Glomerular visceral epithelial cell (primary cell): Measurements from ENCODE around the gene KCNMA1.

Experiments used
- DNase-seq: peaks from one replicate; pipeline ENCODE4 v3.0.0-alpha.2; 2016; ENCODE audit errors: extremely low spot score

Gene KCNMA1

DNA sequence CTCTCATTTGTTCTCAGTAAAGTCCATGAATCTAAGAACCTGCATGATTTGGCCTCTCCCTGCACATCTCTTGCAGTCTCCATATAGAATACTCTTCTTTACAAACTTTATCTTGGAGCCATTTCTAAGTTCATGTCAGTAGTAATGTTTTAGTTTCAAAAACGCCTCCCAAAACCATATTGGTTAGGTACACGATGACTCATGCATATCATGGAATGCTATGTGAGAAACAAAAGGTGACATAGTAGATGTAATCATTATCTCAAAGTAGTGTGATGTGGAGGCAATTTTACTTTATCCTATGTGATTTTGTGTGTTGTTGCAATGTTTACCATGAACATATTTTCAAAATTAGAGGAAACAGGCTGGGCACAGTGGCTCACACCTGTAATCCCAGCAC lies 520.7 kb downstream of the KCNMA1 start:
- peak; percentile 21 for DNase-seq

DNA sequence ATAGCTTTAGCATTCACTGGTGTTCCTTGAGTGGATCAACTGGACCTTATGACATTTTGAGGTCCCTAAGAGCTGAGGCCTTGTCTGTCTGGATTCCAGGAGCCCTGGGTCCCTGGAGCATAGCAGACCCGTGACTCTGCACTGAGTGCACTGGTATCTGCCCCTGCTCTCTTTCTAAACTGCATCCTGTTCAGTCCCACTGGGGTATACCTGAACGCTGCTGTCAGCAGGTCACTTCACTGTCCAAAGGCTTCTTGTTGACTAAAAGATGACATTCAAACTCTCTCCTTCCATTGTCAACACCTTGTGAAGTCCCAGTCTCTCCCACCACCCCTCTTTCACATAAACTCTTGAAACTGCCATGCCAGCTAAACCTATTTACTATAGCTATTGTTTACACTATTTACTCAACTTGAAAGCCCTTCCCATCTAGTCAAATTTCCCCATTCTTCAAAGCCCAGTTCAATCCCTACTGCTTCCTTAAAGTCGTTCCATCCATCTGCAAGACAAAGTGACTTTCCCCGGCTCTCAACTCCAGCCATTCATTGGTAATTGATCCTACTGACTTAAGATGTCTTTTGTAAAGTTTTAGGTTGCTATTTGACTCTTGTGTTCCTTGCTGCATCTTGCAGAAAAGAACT lies 523.3 kb downstream of the KCNMA1 start:
- no peak for DNase-seq

DNA sequence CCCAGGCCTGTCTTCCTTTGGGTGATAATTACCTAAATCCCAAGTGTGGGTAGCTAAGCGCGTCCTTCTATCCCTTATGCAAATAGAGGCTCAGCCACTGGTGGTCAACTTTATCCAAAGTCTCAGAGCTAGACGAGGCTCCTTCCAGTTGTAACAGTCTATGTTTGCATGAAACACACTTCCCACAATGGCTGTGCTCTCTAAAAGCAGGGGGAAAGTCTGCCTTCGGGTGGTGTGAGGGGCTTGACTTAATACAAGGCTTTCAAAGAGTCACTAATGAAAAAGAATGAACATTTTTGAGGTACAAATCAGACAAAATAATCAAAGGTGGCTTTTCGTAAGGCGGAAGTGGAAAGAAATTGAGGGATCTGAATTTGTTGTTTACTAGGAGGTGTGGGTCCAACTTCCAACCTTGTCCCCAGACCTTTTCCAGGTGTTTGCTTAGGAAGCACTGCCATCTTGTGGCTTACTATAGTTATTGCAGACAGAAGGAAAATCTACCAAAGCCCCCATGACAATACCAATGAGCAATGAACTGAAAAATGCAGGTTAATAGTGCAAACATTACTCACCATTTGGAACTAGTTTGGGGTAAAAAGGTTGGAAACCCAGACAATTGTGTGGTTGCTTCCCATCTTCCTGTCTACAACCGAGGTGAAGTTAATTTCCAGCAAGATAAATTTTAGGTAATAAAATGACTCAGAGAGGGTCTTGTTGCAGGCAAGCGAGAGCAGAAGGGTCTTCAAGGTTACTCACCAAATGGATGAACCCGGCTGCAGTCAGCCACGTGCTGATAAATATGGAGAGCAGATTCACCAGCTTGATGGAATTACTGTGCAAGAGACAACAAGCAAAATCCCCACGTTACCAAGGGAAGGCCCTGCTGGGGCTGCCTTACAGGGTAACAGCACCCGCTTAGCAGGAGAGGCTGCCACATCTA lies 525.7 kb downstream of the KCNMA1 start:
- DNase-seq = peak; percentile 84

DNA sequence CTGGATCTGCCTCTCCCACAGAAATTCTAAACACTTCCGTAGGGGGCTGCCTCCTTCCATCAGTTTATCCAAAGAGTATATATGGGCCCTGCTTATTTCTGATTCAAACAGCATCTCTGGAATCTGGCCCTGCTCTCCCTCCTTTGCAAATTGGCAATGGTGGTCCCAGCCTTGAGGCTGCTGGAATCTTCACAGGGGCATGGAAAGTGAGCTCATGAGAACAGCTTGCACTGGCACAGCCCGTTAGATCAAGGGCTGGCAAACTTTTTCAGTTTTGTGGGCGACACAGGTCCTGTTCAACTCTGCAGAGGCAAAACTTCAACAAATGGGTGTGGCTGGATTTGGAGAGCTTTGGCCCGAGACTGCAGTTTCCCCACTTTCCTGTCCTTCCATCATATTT lies 526.9 kb downstream of the KCNMA1 start:
- DNase-seq = no peak

DNA sequence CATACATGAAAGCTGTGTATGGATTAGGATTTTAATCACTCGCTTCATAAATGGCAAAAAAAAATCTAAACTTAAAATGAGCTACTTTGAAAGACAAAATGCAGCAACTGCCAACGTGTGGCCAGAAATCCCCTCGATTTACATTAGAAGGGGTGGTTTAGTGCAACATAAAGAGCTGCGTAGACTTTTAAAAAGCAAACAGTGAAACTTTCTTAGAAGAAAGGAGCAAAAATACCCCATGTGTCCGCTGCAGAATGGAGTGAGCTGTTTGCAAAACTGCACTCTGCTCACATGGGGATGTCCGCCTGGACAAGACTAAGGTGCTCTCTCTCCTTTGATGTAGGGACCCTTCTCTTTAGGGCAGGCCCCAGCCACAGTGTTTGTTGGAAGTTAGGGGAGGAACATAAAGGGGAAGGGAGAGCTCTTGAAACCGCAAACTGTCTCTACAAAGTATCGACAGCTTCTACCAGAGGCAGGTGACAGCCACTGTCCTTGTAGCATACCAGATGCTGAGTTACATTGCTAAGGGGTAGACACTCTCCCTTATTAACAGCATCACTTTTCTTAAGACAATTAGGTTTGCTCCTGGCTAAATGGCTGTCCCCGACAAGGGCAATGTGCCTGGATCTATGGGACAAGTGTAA lies 528.1 kb downstream of the KCNMA1 start:
- no peak for DNase-seq

DNA sequence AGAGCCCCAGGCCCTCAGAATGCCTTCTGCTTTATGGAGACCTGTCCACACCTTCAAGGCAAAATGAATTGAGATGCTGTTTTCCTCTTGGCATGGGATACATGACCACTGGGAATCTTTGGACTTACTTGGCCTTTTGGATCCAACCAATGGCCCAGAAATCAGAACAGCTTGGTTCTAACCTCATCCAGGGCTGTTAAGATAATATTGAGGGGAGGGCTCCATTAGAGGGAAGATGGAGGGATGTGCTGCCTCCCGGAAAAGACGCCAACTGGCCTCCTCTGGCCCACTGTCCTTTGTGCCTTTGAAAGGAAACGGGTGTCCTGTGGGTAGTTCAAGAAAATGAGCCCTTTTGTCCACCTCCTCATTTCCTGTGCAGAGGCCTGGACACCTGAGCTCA lies 530.9 kb downstream of the KCNMA1 start:
- no peak for DNase-seq

DNA sequence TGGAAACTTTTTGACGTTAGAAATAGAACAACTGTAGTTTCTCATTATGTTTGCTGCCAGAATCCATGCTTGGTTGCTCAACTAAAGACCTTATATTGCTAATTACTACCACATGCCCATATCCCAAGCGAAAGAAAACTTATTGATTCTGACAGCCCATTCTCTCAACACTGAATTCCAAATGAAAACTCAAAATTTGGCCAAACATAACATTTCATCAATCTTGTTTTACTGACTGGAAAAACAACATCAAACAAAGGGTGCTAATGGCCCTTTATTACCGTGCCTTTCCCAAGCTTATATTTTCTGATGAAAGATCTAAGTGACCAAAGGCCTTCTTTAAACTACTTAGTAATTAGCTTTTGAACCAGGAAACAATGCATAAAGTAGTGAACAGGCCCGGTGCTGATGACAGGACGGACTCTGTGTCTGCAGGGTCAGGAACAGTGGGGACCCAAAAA lies 531.8 kb downstream of the KCNMA1 start:
- no peak for DNase-seq

DNA sequence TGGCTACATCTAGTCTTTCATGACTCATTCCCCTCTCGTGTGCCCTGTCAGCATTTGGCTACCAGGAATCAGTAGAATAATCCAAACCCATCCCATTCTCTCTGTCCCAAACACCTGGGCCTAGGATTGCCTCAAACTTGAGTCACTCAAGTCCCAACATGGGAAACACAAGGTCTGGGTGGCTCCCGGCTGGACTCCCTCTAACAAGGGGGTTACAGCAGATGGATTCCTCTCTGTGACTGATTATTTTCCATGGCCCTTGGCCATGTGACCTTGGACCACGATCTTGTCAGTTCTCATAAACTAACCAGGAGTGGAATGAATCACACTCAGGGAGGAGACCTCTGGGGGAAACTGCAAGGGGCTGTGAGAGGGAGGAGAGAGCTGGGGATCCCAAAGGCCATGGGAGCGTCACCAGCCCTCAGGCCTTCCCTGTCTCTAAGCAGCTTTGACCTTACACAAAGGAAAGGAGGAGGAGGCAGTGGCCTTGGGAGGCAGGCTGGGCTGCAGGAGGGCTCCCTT lies 533.1 kb downstream of the KCNMA1 start:
- peak; percentile 51 for DNase-seq

DNA sequence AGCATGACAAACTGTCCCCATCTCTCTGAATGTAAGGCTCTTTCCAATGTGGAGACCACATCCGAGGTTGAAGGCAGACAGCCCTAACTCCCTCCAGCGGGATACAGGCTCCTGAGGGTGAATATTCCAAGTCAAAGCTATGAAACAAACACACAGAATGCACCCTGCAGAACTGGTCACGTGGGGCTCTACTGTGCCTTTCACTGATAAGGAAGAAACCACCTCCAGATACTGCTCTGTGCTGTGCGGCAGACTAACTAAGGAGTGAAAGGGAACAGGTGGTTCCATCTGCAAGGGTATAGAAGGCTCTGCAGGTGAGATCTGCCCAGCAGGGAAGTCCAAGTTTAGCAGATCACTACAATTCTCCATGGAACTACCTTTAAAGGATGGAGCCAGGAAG lies 534.4 kb downstream of the KCNMA1 start:
- no peak for DNase-seq

DNA sequence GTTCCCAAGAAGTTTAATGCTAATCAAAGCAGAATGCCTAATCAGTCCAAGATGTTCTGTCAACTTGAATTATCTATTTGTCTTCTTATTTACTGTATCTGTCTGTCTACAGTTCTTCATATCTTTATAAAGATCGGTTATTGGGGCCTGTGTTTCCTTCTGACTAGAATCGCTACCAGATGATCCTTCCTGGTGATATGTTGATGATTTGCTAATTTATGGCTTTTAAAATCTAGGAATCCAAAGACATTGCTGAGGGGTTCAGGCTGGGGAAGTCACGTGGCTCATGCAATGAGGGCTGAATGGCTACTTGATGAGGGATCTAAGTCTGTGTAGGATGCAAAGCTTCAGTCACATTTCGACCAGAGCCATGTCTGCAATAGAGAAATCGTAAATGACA lies 536.3 kb downstream of the KCNMA1 start:
- no peak for DNase-seq

DNA sequence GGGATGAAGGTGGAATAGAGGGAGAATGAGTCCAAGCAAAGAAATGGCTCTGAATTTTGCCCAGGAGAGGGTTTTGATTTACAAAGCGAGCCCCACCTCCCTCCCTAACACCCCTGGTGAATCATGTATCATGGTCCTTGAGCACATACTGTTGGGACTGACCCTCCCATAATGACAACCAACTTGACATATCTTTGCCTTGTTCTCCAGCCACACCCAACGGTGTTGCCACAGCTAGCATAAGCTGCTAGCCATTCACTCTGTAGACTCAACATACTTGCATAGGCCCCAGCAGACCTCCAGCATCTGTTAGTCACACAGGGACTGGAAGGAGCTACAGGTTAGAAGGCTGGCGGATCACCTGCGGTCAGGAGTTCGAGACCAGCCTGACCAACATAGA lies 538.5 kb downstream of the KCNMA1 start:
- no peak for DNase-seq

DNA sequence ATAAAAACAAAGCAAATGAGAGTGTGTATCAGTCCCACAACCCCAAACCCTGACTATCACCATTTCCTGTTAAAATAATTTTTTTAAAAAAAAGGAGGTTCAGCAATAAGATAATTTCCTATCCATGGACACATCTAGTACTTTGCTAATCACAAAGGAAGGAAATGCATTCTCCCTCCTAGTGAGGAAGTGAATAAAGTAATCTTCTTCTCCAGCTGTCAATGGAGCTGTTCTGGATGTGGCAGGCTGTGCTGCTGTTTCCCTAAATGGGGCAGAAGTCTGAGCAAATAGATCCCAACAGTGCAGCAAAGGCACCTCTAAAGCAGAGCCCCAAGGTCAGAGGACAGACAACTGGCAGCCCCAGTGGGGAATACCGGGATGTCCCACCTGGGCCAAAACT lies 540.0 kb downstream of the KCNMA1 start:
- DNase-seq = no peak

DNA sequence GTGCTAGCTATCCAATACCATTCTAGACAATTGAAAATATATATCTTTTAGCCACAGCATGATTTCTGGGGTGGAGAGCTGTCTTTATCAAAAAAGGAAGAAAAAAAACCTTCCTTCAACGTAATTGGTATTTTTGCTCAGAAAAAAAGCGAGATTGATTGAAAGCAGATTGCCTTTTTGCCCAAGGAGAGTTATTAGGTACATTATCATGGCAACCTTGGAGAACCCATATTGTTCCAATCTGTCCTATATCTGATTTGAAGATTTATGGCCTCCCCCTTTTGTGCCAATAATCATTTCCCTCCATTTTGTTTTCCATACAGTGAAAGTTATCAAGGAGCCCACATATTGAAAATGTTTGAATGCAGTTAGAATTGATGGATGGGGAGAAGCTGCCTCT lies 544.5 kb downstream of the KCNMA1 start:
- no peak for DNase-seq

DNA sequence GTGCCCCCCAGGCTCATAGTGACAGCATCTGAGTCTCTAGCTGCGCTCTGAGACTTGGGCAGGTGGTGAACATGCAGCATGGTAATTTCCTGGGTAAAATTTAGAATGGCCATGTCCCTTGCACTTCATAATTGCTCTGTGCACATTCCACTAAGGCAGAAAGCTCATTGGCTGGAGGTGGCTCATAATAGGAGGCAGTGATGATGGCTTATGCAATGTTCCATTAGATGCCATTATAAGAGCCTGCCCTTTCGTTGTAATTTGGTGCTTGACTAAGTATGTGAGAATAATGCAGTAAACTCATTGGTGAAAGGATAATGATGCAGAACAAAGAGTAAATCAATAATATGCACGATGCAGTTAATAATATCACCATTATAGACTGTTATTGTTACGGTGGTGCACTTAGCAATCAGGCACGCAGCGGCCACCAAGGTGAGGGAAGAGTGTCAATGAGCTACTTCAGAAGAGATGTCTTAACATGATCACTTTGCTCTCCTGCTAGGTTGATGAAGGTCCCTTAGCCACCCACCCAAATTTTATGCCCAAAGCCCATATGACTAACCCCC lies 545.9 kb downstream of the KCNMA1 start:
- DNase-seq = no peak

DNA sequence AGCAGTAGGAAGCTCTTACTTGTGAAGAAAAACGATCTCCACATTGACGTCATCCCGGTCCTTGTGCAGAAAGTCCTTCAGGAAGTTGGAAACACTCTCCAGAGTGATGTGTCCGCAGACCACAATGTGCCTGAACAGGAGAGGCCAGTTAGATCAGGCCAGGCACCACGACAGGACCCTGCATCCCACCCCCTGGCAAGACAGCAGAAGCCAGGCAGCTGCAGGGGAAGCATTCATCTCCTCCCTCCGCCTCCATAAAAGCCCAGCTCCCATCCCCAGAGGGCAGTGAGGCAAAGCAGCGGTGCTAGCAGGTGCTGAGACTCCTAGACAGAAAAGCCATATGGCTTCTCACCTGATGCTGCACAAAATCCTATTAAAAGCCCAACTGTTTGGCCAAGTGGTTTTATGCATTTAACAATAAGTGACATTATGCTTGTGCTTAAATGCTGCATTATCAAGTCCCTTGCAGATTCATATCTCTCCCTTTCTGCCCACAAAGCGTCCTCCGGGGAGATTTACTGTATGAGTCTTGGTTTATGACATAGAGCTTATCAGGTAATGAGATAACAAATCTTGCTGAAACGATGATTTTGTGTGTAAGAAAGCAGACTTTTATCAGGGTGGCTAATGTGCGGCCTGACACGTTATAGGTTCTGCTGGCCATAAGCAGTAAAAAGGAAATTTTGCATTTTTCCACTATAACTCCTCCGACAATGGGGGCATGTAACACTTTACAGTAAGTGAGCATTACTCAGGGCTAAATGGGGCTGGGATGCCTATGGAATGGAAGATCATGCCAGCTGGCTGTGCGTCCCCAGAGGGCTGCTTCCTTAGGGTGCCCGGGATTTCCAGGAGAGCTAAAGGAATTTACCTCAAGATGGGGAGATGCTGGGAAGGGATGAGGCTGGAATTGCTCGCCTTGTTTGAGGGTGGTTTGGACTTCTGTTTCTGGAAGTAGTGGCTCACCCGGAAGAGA lies 546.9 kb downstream of the KCNMA1 start:
- DNase-seq = no peak

DNA sequence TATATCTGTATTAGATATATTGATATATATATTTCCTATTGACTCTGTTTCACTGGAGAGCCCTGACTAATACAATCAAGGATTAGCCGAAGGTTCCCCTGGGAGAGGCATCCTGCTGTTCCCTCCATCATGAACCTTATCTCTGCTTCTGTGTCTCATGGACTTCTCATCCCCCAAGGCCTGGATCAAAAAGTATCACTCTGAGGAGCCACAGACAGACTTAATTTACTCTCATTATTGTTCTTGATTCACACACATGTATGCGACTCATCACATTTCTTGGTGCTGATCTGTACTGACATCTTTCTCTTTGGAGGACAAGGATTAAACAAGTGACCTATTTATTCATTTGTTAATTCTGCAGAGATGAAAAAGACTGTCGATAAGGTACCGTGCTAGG lies 550.2 kb downstream of the KCNMA1 start:
- no peak for DNase-seq

DNA sequence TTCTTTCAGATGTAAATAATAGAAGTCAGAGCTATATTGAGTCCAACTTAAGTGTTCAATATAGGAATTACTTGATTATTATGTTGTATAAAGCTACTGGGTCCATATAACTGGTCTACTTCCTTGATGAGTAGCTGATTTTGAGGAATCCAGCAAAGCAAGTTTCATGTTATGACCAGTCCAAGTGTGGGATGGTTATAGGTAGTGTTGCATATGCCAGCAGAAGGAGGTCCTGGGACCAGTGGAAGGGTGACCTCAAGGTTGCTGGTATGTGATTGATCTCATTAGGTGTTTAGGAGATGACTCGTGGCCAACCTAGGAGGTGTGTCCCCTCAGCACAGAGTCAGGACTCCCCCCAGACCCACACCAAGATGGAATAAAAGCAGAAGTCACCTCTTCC lies 551.5 kb downstream of the KCNMA1 start:
- no peak for DNase-seq

DNA sequence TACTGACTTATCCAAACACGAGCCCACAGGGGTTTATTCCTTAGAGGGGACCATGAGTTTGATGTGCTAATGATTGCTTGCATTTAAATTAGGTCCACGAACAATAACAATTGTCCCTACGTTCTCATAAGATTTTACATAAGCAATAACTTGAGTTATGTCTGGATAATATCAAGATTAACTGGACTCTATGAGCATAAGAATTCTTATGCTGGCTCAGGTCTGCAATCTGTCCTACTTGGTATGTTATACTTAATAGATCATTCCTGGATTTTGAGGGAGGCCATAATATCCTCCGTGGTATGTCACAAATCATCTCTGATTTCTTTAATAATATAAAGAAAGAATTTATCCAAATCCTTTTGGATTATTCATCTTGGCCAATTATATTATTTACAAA lies 552.3 kb downstream of the KCNMA1 start:
- no peak for DNase-seq

DNA sequence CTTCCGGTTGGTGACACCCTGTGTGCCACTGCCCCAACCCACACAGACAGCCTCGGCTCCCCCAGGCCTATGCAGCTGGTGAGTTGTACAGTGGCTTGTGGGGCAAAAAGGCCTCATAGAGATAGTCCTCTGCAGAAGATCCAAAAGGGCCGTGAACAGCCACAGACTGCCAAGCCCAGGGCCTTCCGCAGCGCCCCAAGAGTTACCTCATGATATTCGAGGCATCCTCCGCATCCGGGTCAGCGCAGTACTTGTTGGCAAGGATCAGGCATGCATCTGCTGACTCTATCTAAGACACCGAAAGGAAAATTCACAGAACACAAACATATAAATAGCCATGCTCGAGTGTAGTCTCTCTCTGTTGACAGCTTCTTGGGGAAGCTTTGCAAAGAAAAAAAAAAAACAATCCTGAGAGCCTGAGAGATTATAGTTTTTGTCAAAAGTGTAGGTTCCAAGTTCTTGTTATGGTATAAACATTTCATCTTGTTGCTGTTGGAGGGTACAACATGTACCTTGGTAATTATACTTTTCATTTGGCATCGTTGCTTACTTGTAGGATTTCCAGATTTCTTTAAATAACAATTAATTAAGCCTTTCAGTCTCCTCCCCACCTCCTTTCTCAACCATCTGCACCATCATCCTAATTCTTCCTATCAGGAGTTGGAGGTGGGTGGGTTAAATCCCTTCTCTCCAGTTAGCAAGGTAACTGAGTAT lies 553.0 kb downstream of the KCNMA1 start:
- no peak for DNase-seq

DNA sequence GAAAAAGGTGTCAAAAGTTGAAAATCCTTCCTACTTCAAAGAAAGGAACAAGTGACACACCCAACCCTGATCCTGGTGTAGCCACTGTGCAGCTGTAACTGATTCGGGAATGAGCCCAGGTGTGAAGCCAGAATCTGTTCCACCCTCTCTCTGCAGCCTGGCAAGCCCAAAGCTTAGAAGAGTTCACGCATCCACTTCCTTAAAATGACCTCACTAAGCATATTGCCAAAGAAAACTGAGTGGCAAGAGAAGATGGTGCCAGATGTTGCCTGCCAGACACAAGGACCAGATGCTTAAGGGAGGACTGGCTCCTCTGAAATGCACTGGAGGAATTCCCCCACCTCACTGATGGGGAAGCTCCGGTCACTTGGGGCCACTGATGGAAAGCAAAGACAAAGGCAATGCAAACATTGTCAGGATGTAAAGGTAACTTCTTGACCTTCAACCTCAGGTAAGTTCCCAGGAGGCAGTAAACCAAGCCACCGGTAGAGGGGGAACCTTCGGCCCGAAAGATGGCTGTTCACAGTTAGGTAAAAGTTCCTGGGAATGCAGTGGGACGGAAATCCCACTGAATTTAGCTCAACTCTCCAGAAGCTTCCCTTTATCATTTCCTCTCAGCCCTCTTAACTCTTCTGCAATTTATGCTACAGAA lies 554.9 kb downstream of the KCNMA1 start:
- DNase-seq = no peak
